HG03354 (cell line): Measurements from ENCODE around the gene UBN1.

Experiments
- ATAC-seq: cut with Tn5 transposase; IDR thresholded peaks from one replicate; pipeline ENCODE4 v1.9.1; 2021; ENCODE audit warnings: mild to moderate bottlenecking; ENCODE audit not compliant: unreplicated experiment, poor library complexity, severe bottlenecking

UBN1 gene

GRCh38 chr16:4898811-4899473 is 51.7 kb downstream of the UBN1 start:
- ATAC-seq = no peak

GRCh38 chr16:4899474-4899846 is 52.2 kb downstream of the UBN1 start:
- ATAC-seq = no peak

GRCh38 chr16:4900036-4900435 is 52.8 kb downstream of the UBN1 start:
- ATAC-seq = no peak

- no peak for ATAC-seq
Measured at GRCh38 chr16:4900750-4901149, 53.5 kb downstream of the UBN1 start.

GRCh38 chr16:4902038-4902437 is 54.8 kb downstream of the UBN1 start:
- ATAC-seq = no peak

GRCh38 chr16:4904108-4904941 is 57.0 kb downstream of the UBN1 start:
- ATAC-seq = no peak

- ATAC-seq = no peak
Measured at GRCh38 chr16:4904942-4905615, 57.8 kb downstream of the UBN1 start.

GRCh38 chr16:4908854-4909401 is 61.6 kb downstream of the UBN1 start:
- no peak for ATAC-seq

GRCh38 chr16:4909825-4910224 is 62.5 kb downstream of the UBN1 start:
- ATAC-seq = no peak

GRCh38 chr16:4910828-4911227 is 63.5 kb downstream of the UBN1 start:
- ATAC-seq = no peak

GRCh38 chr16:4911970-4912386 is 64.7 kb downstream of the UBN1 start:
- ATAC-seq = no peak

- ATAC-seq = no peak
Measured at GRCh38 chr16:4913130-4913773, 66.0 kb downstream of the UBN1 start.

GRCh38 chr16:4913774-4914525 is 66.7 kb downstream of the UBN1 start:
- no peak for ATAC-seq

GRCh38 chr16:4914528-4915225 is 67.4 kb downstream of the UBN1 start:
- ATAC-seq = no peak

- no peak for ATAC-seq
Measured at GRCh38 chr16:4915226-4915761, 68.0 kb downstream of the UBN1 start.

- no peak for ATAC-seq
Measured at GRCh38 chr16:4917117-4917516, 69.8 kb downstream of the UBN1 start.

- ATAC-seq = no peak
Measured at GRCh38 chr16:4918781-4919251, 71.5 kb downstream of the UBN1 start.

- ATAC-seq = no peak
Measured at GRCh38 chr16:4920826-4921225, 73.5 kb downstream of the UBN1 start.
